ENCODE data around the gene PCP4.

The PCP4 gene

GRCh38 chr21:39923476-39923875, 56.2 kb downstream of the PCP4 start:
- no peak for DNase-seq (ENCODE audit: low spot score)

- peak; percentile 31 for DNase-seq (ENCODE audit: low spot score)
These were observed 57.5 kb downstream of the PCP4 start for GRCh38 chr21:39924577-39925308.

GRCh38 chr21:39927304-39927886, 60.2 kb downstream of the PCP4 start:
- DNase-seq (ENCODE audit: low spot score): no peak

GRCh38 chr21:39932335-39932734, 65.1 kb downstream of the PCP4 start:
- no peak for DNase-seq (ENCODE audit: low spot score)

GRCh38 chr21:39934895-39935294, 67.7 kb downstream of the PCP4 start:
- no peak for DNase-seq (ENCODE audit: low spot score)

- no peak for DNase-seq (ENCODE audit: low spot score)
These were observed 68.5 kb downstream of the PCP4 start for GRCh38 chr21:39935716-39936115.

GRCh38 chr21:39938086-39938625, 70.9 kb downstream of the PCP4 start:
- DNase-seq (ENCODE audit: low spot score): no peak

- DNase-seq (ENCODE audit: low spot score): no peak
These were observed 79.0 kb downstream of the PCP4 start for GRCh38 chr21:39946199-39946598.

- no peak for DNase-seq (ENCODE audit: low spot score)
These were observed 79.8 kb downstream of the PCP4 start for GRCh38 chr21:39947031-39947430.

GRCh38 chr21:39951183-39952101, 84.2 kb downstream of the PCP4 start:
- DNase-seq (ENCODE audit: low spot score): no peak

- DNase-seq (ENCODE audit: low spot score): no peak
These were observed 85.0 kb downstream of the PCP4 start for GRCh38 chr21:39952265-39952664.

GRCh38 chr21:39954570-39954969, 87.3 kb downstream of the PCP4 start:
- no peak for DNase-seq (ENCODE audit: low spot score)

- no peak for DNase-seq (ENCODE audit: low spot score)
These were observed 88.1 kb downstream of the PCP4 start for GRCh38 chr21:39955326-39955725.

GRCh38 chr21:39956586-39956985, 89.3 kb downstream of the PCP4 start:
- no peak for DNase-seq (ENCODE audit: low spot score)

- no peak for DNase-seq (ENCODE audit: low spot score)
These were observed 91.5 kb downstream of the PCP4 start for GRCh38 chr21:39958731-39959130.

- no peak for DNase-seq (ENCODE audit: low spot score)
These were observed 94.0 kb downstream of the PCP4 start for GRCh38 chr21:39961251-39961650.

- DNase-seq (ENCODE audit: low spot score): no peak
These were observed 97.8 kb downstream of the PCP4 start for GRCh38 chr21:39965026-39965425.

GRCh38 chr21:39966786-39967185, 99.5 kb downstream of the PCP4 start:
- DNase-seq (ENCODE audit: low spot score): no peak

GRCh38 chr21:39968010-39968409, 100.8 kb downstream of the PCP4 start:
- DNase-seq (ENCODE audit: low spot score): no peak

- no peak for DNase-seq (ENCODE audit: low spot score)
These were observed 102.6 kb downstream of the PCP4 start for GRCh38 chr21:39969691-39970364.

- DNase-seq (ENCODE audit: low spot score): no peak
These were observed 104.7 kb downstream of the PCP4 start for GRCh38 chr21:39971956-39972355.

GRCh38 chr21:39972471-39972870, 105.2 kb downstream of the PCP4 start:
- no peak for DNase-seq (ENCODE audit: low spot score)

All from iPS-NIHi11 (cell line).